HCT116 (cell line): ENCODE data around the gene GJA3. TPM values are rescaled to one million over a fixed set of nuclear protein-coding genes. Genes with fewer than 3 reads are reported as not detected.
A peak's percentile ranks its signal among the peaks of the same experiment; 100 is the strongest.

Experiments used
- ATAC-seq: fragments of 200-7000 bp; cut with Tn5 transposase; 2 replicates; pipeline ENCODE4 v1.9.1; 2020; ENCODE audit warnings: mild to moderate bottlenecking, moderate library complexity
- BruUV-seq: library from RNA; stranded (reverse); fragments of 400-500 nt; replicated peaks from 2 replicates; lab custom pipeline; 2021; lab: Mats Ljungman, UMichigan
- CTCF ChIA-PET: fragments of 300-600 bp; sonication (Branson Sonifier 250); formaldehyde crosslinking; loops from one replicate; lab custom pipeline; 2021; ENCODE audit warnings: antibody characterized with exemption; lab: Charles Lee
- POLR2A ChIA-PET: fragments of 300-600, 350-600 bp; sonication (Branson Sonifier 250); formaldehyde crosslinking; loops from one replicate; lab custom pipeline; 2021; ENCODE audit warnings: antibody characterized with exemption; lab: Charles Lee
- RAD21 ChIA-PET, 2 experiments: fragments of 300-600 bp; sonication (Branson Sonifier 250); formaldehyde crosslinking; loops; one replicate each; lab custom pipeline; 2023; ENCODE audit warnings: low total read pairs in 2 of 2; ENCODE audit not compliant: uncharacterized antibody in 2 of 2, unreplicated experiment in 2 of 2, low non-redundant PET in 1 of 2; lab: Charles Lee
- DNase-seq: peaks from one replicate; pipeline ENCODE4 v3.0.0-alpha.2; 2010; ENCODE audit warnings: low read depth, low spot score
- H2AFZ ChIP-seq: fragments of 200-600 bp; shearing (Covaris generic), sonication (generic); 2 replicates; pipeline ENCODE4 v1.6.1; 2017; ENCODE audit warnings: low read depth, mixed run types, mixed read lengths, antibody characterized with exemption, low read length; ENCODE audit not compliant: poor library complexity, severe bottlenecking
- H3K27ac ChIP-seq: 2 replicates; pipeline ENCODE4 v1.5.1; 2012; ENCODE audit warnings: low read depth, low read length
- H3K27me3 ChIP-seq: fragments of 200-600 bp; sonication (generic); 2 replicates; pipeline ENCODE4 v1.6.1; 2016; ENCODE audit warnings: mixed run types, low read length, mixed read lengths; ENCODE audit not compliant: insufficient read depth
- H3K36me3 ChIP-seq, 2 experiments: fragments of 200-500 bp in 1 of 2; fragments of 200-600 bp in 1 of 2; sonication (Bioruptor generic) in 1 of 2; sonication (generic) in 1 of 2; 2 replicates each; pipeline versions ENCODE4 v1.5.1 to v1.6.1; 2014 to 2016; ENCODE audit warnings: low read length in 2 of 2, inconsistent platforms in 1 of 2, mixed read lengths in 1 of 2, mixed run types in 1 of 2; ENCODE audit not compliant: insufficient read depth in 2 of 2, control insufficient read depth in 1 of 2
- H3K4me1 ChIP-seq, 2 experiments: fragments of 200-600 bp in 1 of 2; sonication (generic) in 1 of 2; 2 replicates each; pipeline versions ENCODE4 v1.5.1 to v1.6.1; 2012 to 2017; ENCODE audit warnings: low read length in 2 of 2, inconsistent platforms in 1 of 2, mild to moderate bottlenecking in 1 of 2, mixed read lengths in 1 of 2, mixed run types in 1 of 2, moderate library complexity in 1 of 2; ENCODE audit not compliant: insufficient read depth in 2 of 2, control insufficient read depth in 1 of 2
- H3K4me2 ChIP-seq: fragments of 200-600 bp; sonication (generic); 2 replicates; pipeline ENCODE4 v1.6.1; 2017; ENCODE audit warnings: mixed run types, low read length, mixed read lengths
- H3K4me3 ChIP-seq, 2 experiments: fragments of 200-600 bp in 1 of 2; sonication (generic) in 1 of 2; replicated peaks in 1 of 2; 2 replicates each; pipeline ENCODE4 v1.5.1; 2011 to 2016; ENCODE audit warnings: low read length in 2 of 2, control low read depth in 1 of 2, low read depth in 1 of 2, mild to moderate bottlenecking in 1 of 2, mixed read lengths in 1 of 2, mixed run types in 1 of 2
- H3K79me2 ChIP-seq: fragments of 200-600 bp; sonication (generic); 2 replicates; pipeline ENCODE4 v1.6.1; 2017; ENCODE audit warnings: mild to moderate bottlenecking, mixed run types, low read length, moderate library complexity, mixed read lengths; ENCODE audit not compliant: insufficient read depth
- H3K9ac ChIP-seq: fragments of 200-600 bp; sonication (generic); 2 replicates; pipeline ENCODE4 v1.6.1; 2016; ENCODE audit warnings: low read length, mixed read lengths
- H3K9me2 ChIP-seq: fragments of 200-600 bp; sonication (generic), shearing (Covaris generic); 2 replicates; pipeline ENCODE4 v1.6.1; 2017; ENCODE audit warnings: mixed run types, mild to moderate bottlenecking, moderate library complexity; ENCODE audit not compliant: insufficient read depth
- H3K9me3 ChIP-seq, 2 experiments: fragments of 200-500 bp in 1 of 2; fragments of 200-600 bp in 1 of 2; sonication (Bioruptor generic) in 1 of 2; sonication (generic) in 1 of 2; 2 replicates each; pipeline ENCODE4 v1.6.1; 2014 to 2017; ENCODE audit warnings: low read length in 2 of 2, mixed read lengths in 2 of 2, inconsistent platforms in 1 of 2, low read depth in 1 of 2, mild to moderate bottlenecking in 1 of 2, mixed run types in 1 of 2, moderate library complexity in 1 of 2; ENCODE audit not compliant: control insufficient read depth in 1 of 2, insufficient read depth in 1 of 2
- H4K20me1 ChIP-seq: fragments of 200-600 bp; sonication (generic), shearing (Covaris generic); 2 replicates; pipeline ENCODE4 v1.6.1; 2017; ENCODE audit warnings: mixed run types, mild to moderate bottlenecking, moderate library complexity; ENCODE audit not compliant: insufficient read depth
- ATF3 ChIP-seq: IDR thresholded peaks from 2 replicates; pipeline ENCODE4 v1.6.1; 2012
- CBX3 ChIP-seq: IDR thresholded peaks from 2 replicates; pipeline ENCODE4 v1.6.1; 2012; ENCODE audit warnings: low read depth
- CEBPB ChIP-seq: IDR thresholded peaks from 2 replicates; pipeline ENCODE4 v1.6.1; 2012; ENCODE audit warnings: low read depth
- CTCF ChIP-seq, 3 experiments: fragments of 200-600 bp in 1 of 3; sonication (generic) in 1 of 3; IDR thresholded peaks in 2 of 3; conservative IDR thresholded peaks in 1 of 3; 2 replicates each; pipeline ENCODE4 v1.5.1; 2012 to 2017; ENCODE audit warnings: low read depth in 2 of 3, low read length in 2 of 3, antibody characterized with exemption in 1 of 3, borderline replicate concordance in 1 of 3, control low read depth in 1 of 3, mild to moderate bottlenecking in 1 of 3, mixed read lengths in 1 of 3, mixed run types in 1 of 3, moderate library complexity in 1 of 3; ENCODE audit not compliant: insufficient read depth in 1 of 3
- EGR1 ChIP-seq: IDR thresholded peaks from 2 replicates; pipeline ENCODE4 v1.6.1; 2012; ENCODE audit warnings: low read depth
- JUND ChIP-seq: IDR thresholded peaks from 2 replicates; pipeline ENCODE4 v1.6.1; 2012
- POLR2A ChIP-seq: IDR thresholded peaks from 2 replicates; pipeline ENCODE4 v1.7.0; 2011; ENCODE audit warnings: borderline replicate concordance; ENCODE audit not compliant: insufficient read depth, insufficient read length; ENCODE audit errors: extremely low read depth
- POLR2AphosphoS5 ChIP-seq: IDR thresholded peaks from 2 replicates; pipeline ENCODE4 v1.6.1; 2011; ENCODE audit warnings: mild to moderate bottlenecking, low read depth, low read length, moderate library complexity
- RAD21 ChIP-seq: IDR thresholded peaks from 2 replicates; pipeline ENCODE4 v1.6.1; 2012; ENCODE audit warnings: low read depth, mild to moderate bottlenecking
- SP1 ChIP-seq: IDR thresholded peaks from 2 replicates; pipeline ENCODE4 v1.6.1; 2012; ENCODE audit warnings: low read depth
- SRF ChIP-seq: IDR thresholded peaks from 2 replicates; pipeline ENCODE4 v1.6.1; 2012; ENCODE audit warnings: low read depth
- YY1 ChIP-seq: IDR thresholded peaks from 2 replicates; pipeline ENCODE4 v1.6.1; 2011; ENCODE audit warnings: low read length, low read depth, moderate library complexity, mild to moderate bottlenecking; ENCODE audit not compliant: insufficient replicate concordance; ENCODE audit errors: extremely low read depth
- intact Hi-C: fragments of 100-400 bp; cut with micrococcal nuclease; formaldehyde crosslinking; loops from 2 replicates; pipeline ENCODE4 v1.10.0; 2022
- total RNA-seq: library from RNA; stranded (reverse); gene quantifications from one replicate; pipeline ENCODE4 v1.2.1, GENCODE V29; 2021; ENCODE audit not compliant: unreplicated experiment

Gene GJA3
- total RNA-seq, 1 experiment from 2014 or later, result 8.0 TPM

- 0 out of 2 replicates have a peak, but pooled peaks have one; percentile 2 for TF ChIP-seq ATF3
- TF ChIP-seq RAD21, result peak; percentile 37; the same call in 1 of the 2 replicates
Observed at GRCh38 chr13:20127562-20128458, 33.0 kb downstream of the GJA3 start (continued).

GRCh38 chr13:20127262-20127561 lies 33.6 kb downstream of the GJA3 start:
- Histone ChIP-seq H3K79me2 (no peaks in the 10 kb centered on the region), H3K4me1 (peaks cover 11 to 45% of the 10 kb centered on the region in 2 experiments), H4K20me1 (no peaks in the 10 kb centered on the region), H3K9me3 (no peaks in the 10 kb centered on the region), H3K27me3 (no peaks in the 10 kb centered on the region), H3K36me3 (no peaks in the 10 kb centered on the region), H3K4me2 (peak overlapping the region; percentile 85), H3K9me2 (no peaks in the 10 kb centered on the region), H3K9ac (peak overlapping the region; percentile 69), H2AFZ (peak overlapping the region; percentile 40), H3K27ac (peak overlapping the region; percentile 91), H3K4me3 (peak overlapping the region; percentile 48 to 57)
- no peak for TF ChIP-seq SRF
- no peak for TF ChIP-seq EGR1
- TF ChIP-seq CEBPB, result peak; percentile 53
- no peak for TF ChIP-seq SP1
- no peak for TF ChIP-seq CTCF (IDR thresholded peaks at IDR 0.05 in 2 of 3, conservative IDR thresholded peaks at IDR 0.05 in 1 of 3; ENCODE audit: borderline replicate concordance in 1 of 3, insufficient read depth in 1 of 3, low read depth in 2 of 3, low read length in 2 of 3)
- TF ChIP-seq ATF3, result peak; percentile 42; the same call in 1 of the 2 replicates
- TF ChIP-seq CBX3, result no peak
- TF ChIP-seq POLR2AphosphoS5, result no peak
- TF ChIP-seq POLR2A, result no peak
- TF ChIP-seq YY1, result no peak
- TF ChIP-seq JUND, result no peak
- CTCF ChIA-PET, result interaction anchor here (1.0 to 3.0 kb wide), 6 partner anchors 8 to 35 kb away, joined by 3 to 16 read pairs (median 4); partner anchors contain the start of gene GJA3
- no peak for DNase-seq
- RAD21 ChIA-PET, result interaction anchor here in 1 of 2 experiments (1.6 kb wide), 1 partner anchor 34 kb away, joined by 5 read pairs; the partner anchor contains the start of gene GJA3
- intact Hi-C loops, result loop anchor here (2.0 kb wide), 1 partner anchor 34 kb away; the partner anchor contains the start of gene GJA3
- ATAC-seq, result peak; percentile 45
- POLR2A ChIA-PET, result interaction anchor here (1.0 to 2.2 kb wide), 4 partner anchors 8 to 34 kb away, joined by 3 to 13 read pairs (median 4); no protein-coding TSS in a partner anchor
- BruUV-seq, result TSS peak; percentile 33
